ENCODE measurements around the gene PAK1IP1. TPM values are rescaled to one million over a fixed set of nuclear protein-coding genes. Genes with fewer than 3 reads are reported as not detected.
"Not testable (repeated sequence)": the region's sequence is repeated elsewhere in the genome, so short reads cannot be mapped to it uniquely, and the experiment has no call there.

PAK1IP1 gene
- total RNA-seq, 2 experiments from 2014 or later = 4.1 to 5.8 TPM

DNA sequence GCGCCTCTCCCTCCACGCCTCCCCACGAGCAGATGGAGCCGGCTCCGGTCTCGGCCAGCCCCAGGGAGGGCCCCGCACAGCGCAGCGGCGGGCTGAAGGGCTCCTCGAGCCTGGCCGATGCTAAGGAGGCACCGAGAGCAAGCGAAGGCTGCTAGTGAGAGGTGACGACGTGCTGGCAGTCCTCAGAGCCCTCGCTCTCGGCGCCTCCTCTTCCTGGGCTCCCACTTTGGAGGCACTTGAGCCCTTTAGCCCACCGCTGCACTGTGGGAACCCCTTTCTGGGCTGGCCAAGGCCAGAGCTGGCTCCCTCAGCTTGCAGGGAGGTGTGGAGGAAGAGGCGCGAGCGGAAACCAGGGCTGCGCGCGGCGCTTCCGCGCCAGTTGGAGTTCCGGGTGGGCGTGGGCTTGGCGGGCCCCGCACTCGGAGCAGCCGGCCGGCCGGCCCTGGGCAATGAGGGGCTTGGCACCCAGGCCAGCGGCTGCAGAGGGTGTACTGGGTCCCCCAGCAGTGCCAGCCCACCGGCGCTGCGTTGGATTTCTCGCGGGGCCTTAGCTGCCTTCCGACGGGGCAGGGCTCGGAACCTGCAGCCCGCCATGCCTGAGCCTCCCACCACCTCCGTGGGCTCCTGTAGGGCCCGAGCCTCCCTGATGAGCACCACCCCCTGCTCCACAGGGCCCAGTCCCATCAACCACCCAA, 25.6 kb downstream of the PAK1IP1 start:
- peaks cover 15% of the 10 kb centered on the region for H3K36me3 Mint-ChIP-seq (ENCODE audit: low read depth)
- ChIA-PET CTCF (interaction anchor here (1.0 to 1.2 kb wide), 2 partner anchors 26 to 39 kb away, joined by 3 read pairs; partner anchors contain the start of genes C6orf52 and PAK1IP1), POLR2A (interaction anchor here (0.6 to 6.2 kb wide), 11 partner anchors 7 to 192 kb away, joined by 3 to 82 read pairs (median 3); partner anchors contain the start of genes C6orf52, PAK1IP1 and TMEM14B)
- TF ChIP-seq, protein P1, sequence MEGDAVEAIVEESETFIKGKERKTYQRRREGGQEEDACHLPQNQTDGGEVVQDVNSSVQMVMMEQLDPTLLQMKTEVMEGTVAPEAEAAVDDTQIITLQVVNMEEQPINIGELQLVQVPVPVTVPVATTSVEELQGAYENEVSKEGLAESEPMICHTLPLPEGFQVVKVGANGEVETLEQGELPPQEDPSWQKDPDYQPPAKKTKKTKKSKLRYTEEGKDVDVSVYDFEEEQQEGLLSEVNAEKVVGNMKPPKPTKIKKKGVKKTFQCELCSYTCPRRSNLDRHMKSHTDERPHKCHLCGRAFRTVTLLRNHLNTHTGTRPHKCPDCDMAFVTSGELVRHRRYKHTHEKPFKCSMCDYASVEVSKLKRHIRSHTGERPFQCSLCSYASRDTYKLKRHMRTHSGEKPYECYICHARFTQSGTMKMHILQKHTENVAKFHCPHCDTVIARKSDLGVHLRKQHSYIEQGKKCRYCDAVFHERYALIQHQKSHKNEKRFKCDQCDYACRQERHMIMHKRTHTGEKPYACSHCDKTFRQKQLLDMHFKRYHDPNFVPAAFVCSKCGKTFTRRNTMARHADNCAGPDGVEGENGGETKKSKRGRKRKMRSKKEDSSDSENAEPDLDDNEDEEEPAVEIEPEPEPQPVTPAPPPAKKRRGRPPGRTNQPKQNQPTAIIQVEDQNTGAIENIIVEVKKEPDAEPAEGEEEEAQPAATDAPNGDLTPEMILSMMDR (IDR thresholded peaks at IDR 0.05) = no peak
- Histone ChIP-seq H3K4me3 (ENCODE audit: low read length) (peak overlapping the region; percentile 69), H3K4me1 (ENCODE audit: insufficient read depth, low read length) (peaks cover 40% of the 10 kb centered on the region), H3K27me3 (ENCODE audit: control insufficient read depth in 1 of 2, insufficient read depth in 2 of 2, low read length in 2 of 2) (no peaks in the 10 kb centered on the region), H3K27ac (ENCODE audit: low read depth in 1 of 2, low read length in 2 of 2) (peak overlapping the region; percentile 56 to 66), H3K9me3 (ENCODE audit: control insufficient read depth in 1 of 2, insufficient read depth in 1 of 2, low read length in 2 of 2) (no peaks in the 10 kb centered on the region), H3K36me3 (ENCODE audit: insufficient read depth, low read length) (no peaks in the 10 kb centered on the region)
- peaks cover 8% of the 10 kb centered on the region for H3K9me3 Mint-ChIP-seq
- peak; percentile 39 to 75 (median 58) for DNase-seq
- H3K4me3 Mint-ChIP-seq = peak overlapping the region; percentile 95
- peaks cover 62% of the 10 kb centered on the region for H3K4me1 Mint-ChIP-seq (ENCODE audit: low read depth)
- H3K27me3 Mint-ChIP-seq = no peaks in the 10 kb centered on the region
- ATAC-seq (ENCODE audit: poor library complexity) = peak; percentile 64
- intact Hi-C loops (cut with DNase I, micrococcal nuclease) = loop anchor here (1.0 to 2.0 kb wide), 2 partner anchors 26 to 27 kb away; partner anchors contain the start of genes C6orf52 (in 2 of the 2), PAK1IP1 (in 2 of the 2) and TMEM14B (in 1 of the 2)
- H3K27ac Mint-ChIP-seq = peak overlapping the region; percentile 92

DNA sequence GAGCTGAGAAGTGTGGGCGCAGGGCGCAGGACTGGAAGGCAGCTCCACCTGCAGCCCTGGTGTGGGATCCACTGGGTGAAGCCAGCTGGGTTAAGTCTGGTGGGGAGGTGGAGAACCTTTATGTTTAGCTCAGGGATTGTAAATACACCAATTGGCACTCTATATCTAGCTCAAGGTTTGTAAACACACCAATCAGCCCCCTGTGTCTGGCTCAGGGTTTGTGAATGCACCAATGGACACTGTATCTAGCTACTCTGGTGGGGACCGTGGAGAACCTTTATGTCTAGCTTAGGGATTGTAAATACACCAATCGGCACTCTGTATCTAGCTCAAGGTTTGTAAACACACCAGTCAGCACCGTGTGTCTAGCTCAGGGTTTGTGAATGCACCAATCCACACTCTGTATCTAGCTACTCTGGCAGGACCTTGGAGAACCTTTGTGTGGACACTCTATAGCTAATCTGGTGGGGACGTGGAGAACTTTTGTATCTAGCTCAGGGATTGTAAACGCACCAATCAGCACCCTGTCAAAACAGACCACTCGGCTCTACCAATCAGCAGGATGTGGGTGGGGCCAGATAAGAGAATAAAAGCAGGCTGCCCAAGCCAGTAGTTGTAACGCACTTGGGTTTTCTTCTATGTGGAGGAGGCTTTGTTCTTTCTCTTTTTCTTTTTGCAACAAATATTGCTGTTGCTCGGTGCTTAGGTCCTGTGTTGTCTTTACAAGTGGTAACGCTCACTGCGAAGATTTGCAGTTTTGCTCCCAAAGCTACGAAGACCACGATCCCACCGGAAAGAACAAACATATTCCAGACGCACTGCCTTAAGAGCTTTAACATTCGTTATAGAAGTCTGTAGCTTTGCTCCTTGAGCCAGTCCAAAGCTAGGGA, 26.4 kb downstream of the PAK1IP1 start:
- peak overlapping the region; percentile 69 for H3K4me3 ChIP-seq (ENCODE audit: low read length)
- H3K9me3 ChIP-seq (ENCODE audit: control insufficient read depth in 1 of 2, insufficient read depth in 1 of 2, low read length in 2 of 2); H3K36me3 ChIP-seq (ENCODE audit: insufficient read depth, low read length); H3K27me3 ChIP-seq (ENCODE audit: control insufficient read depth in 1 of 2, insufficient read depth in 2 of 2, low read length in 2 of 2); H3K9me3 Mint-ChIP-seq; ATAC-seq (ENCODE audit: poor library complexity); H3K27me3 Mint-ChIP-seq: not testable (repeated sequence)
- H3K27ac ChIP-seq (ENCODE audit: low read depth in 1 of 2, low read length in 2 of 2) = peak overlapping the region; percentile 56 to 66
- Mint-ChIP-seq H3K27ac (peak overlapping the region; percentile 92), H3K4me1 (ENCODE audit: low read depth) (peaks cover 67% of the 10 kb centered on the region), H3K4me3 (peak overlapping the region; percentile 95), H3K36me3 (ENCODE audit: low read depth) (peaks cover 23% of the 10 kb centered on the region)
- peaks cover 40% of the 10 kb centered on the region for H3K4me1 ChIP-seq (ENCODE audit: insufficient read depth, low read length)
- peak in 4 of 14 experiments; percentile 24 to 54 (median 32) for DNase-seq
- CTCF ChIA-PET = interaction anchor here (1.0 to 1.2 kb wide), 2 partner anchors 26 to 38 kb away, joined by 3 read pairs; partner anchors contain the start of genes C6orf52 and PAK1IP1
- intact Hi-C loops (cut with DNase I, micrococcal nuclease) = loop anchor here (1.0 to 2.0 kb wide), 2 partner anchors 26 kb away; partner anchors contain the start of genes C6orf52 (in 2 of the 2), PAK1IP1 (in 2 of the 2) and TMEM14B (in 1 of the 2)
- POLR2A ChIA-PET = interaction anchor here (0.6 to 6.2 kb wide), 7 partner anchors 12 to 193 kb away, joined by 3 to 82 read pairs (median 4); partner anchors contain the start of genes C6orf52, PAK1IP1 and TMEM14B

DNA sequence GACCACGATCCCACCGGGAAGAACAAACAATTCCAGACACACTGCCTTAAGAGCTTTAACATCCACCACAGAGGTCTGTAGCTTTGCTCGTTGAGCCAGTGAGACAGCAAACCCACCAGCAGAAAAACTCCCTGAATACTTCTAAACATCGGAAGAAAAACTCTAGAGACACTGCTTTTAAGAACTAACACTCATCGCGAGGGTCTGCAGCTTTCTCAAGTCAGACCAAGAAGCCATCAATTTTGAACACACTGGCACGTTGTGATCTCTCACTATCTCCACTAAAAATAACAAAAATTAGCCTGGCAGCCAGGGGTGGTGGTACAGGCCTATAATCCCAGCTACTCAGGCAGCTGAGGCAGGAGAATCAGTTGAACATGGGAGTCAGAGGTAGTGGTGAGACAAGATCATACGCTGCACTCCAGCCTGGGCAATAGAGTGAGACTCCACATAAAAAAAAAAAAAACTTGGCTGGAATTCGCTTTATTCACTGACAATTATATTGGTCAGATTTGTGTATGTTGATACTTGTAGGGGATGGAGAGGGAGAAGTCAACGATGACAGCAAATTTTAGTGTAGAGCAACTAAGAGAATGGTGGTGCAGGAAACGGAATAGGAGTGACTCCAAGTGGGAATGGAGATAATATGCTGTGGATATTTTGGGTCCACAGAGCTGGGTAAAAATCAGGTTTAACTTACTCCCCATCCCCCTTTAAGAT, 27.2 kb downstream of the PAK1IP1 start:
- peak overlapping the region; percentile 76 for H3K4me3 ChIP-seq (ENCODE audit: low read length)
- peaks cover 67% of the 10 kb centered on the region for H3K4me1 Mint-ChIP-seq (ENCODE audit: low read depth)
- peak overlapping the region; percentile 95 for H3K4me3 Mint-ChIP-seq
- no peaks in the 10 kb centered on the region for H3K27me3 ChIP-seq (ENCODE audit: control insufficient read depth in 1 of 2, insufficient read depth in 2 of 2, low read length in 2 of 2)
- CTCF ChIA-PET = interaction anchor here (1.0 kb wide), 1 partner anchor 11 kb away, joined by 3 read pairs; no protein-coding TSS in a partner anchor
- peaks cover 40% of the 10 kb centered on the region for H3K4me1 ChIP-seq (ENCODE audit: insufficient read depth, low read length)
- no peak for ATAC-seq (ENCODE audit: poor library complexity)
- no peak for DNase-seq
- POLR2A ChIA-PET = interaction anchor here (1.0 to 6.2 kb wide), 3 partner anchors 11 to 28 kb away, joined by 4 to 82 read pairs (median 64); partner anchors contain the start of genes C6orf52, PAK1IP1 and TMEM14B
- no peaks in the 10 kb centered on the region for H3K36me3 ChIP-seq (ENCODE audit: insufficient read depth, low read length)
- H3K36me3 Mint-ChIP-seq (ENCODE audit: low read depth) = peaks cover 30% of the 10 kb centered on the region
- H3K9me3 Mint-ChIP-seq = peaks cover 8% of the 10 kb centered on the region
- TF ChIP-seq, protein P1 (IDR thresholded peaks at IDR 0.05) = no peak
- intact Hi-C loops (cut with DNase I, micrococcal nuclease) = loop anchor here (1.0 to 2.0 kb wide), 2 partner anchors 25 to 27 kb away; partner anchors contain the start of genes C6orf52 (in 2 of the 2), PAK1IP1 (in 2 of the 2) and TMEM14B (in 1 of the 2)
- no peaks in the 10 kb centered on the region for H3K27me3 Mint-ChIP-seq
- peak overlapping the region; percentile 37 to 73 for H3K27ac ChIP-seq (ENCODE audit: low read depth in 1 of 2, low read length in 2 of 2)
- no peaks in the 10 kb centered on the region for H3K9me3 ChIP-seq (ENCODE audit: control insufficient read depth in 1 of 2, insufficient read depth in 1 of 2, low read length in 2 of 2)
- H3K27ac Mint-ChIP-seq = peak overlapping the region; percentile 92
